Liver (tissue), 9 donors: ENCODE results near the gene BSND. TPM values are rescaled to one million over a fixed set of nuclear protein-coding genes. Genes with fewer than 3 reads are reported as not detected.

ENCODE experiments used
- DNase-seq: peaks from one replicate; pipeline ENCODE4 v3.0.0-alpha.2; 2017; ENCODE audit warnings: low spot score
- H3K27ac ChIP-seq, 2 donors: one replicate each; pipeline ENCODE4 v1.7.0; 2013; ENCODE audit warnings: inconsistent platforms in 2 of 2, low read length in 2 of 2, control low read depth in 1 of 2, low read depth in 1 of 2, mild to moderate bottlenecking in 1 of 2
- H3K27me3 ChIP-seq, 4 donors: one replicate each; pipeline versions ENCODE4 v1.6.1 to v1.7.0; 2013; ENCODE audit warnings: low read length in 3 of 4, inconsistent platforms in 1 of 4, mild to moderate bottlenecking in 1 of 4, moderate library complexity in 1 of 4; ENCODE audit not compliant: control insufficient read depth in 4 of 4, insufficient read depth in 4 of 4
- H3K36me3 ChIP-seq, 4 donors: one replicate each; pipeline versions ENCODE4 v1.6.1 to v1.7.0; 2013; ENCODE audit warnings: low read length in 3 of 4, mild to moderate bottlenecking in 3 of 4, low read depth in 1 of 4, moderate library complexity in 1 of 4; ENCODE audit not compliant: control insufficient read depth in 4 of 4, insufficient read depth in 3 of 4
- H3K4me1 ChIP-seq, 4 donors: one replicate each; pipeline versions ENCODE4 v1.6.1 to v1.7.0; 2013; ENCODE audit warnings: low read length in 3 of 4, mild to moderate bottlenecking in 3 of 4, moderate library complexity in 1 of 4; ENCODE audit not compliant: control insufficient read depth in 4 of 4, insufficient read depth in 4 of 4
- H3K4me3 ChIP-seq, 3 donors: one replicate each; pipeline versions ENCODE4 v1.6.1 to v1.7.0; 2013; ENCODE audit warnings: low read length in 3 of 3, control low read depth in 1 of 3, low read depth in 1 of 3, mild to moderate bottlenecking in 1 of 3
- H3K9ac ChIP-seq, 2 donors: one replicate each; pipeline ENCODE4 v1.7.0; 2013; ENCODE audit warnings: low read length in 2 of 2, mild to moderate bottlenecking in 2 of 2, moderate library complexity in 2 of 2, control low read depth in 1 of 2, low read depth in 1 of 2
- H3K9me3 ChIP-seq, 4 donors: one replicate each; pipeline versions ENCODE4 v1.6.1 to v1.7.0; 2013; ENCODE audit warnings: low read length in 3 of 4; ENCODE audit not compliant: control insufficient read depth in 4 of 4
- FOXA1 ChIP-seq: IDR thresholded peaks from 2 replicates; pipeline ENCODE4 v1.6.1; 2016; ENCODE audit warnings: antibody characterized with exemption
- FOXA2 ChIP-seq: IDR thresholded peaks from 2 replicates; pipeline ENCODE4 v1.6.1; 2016; ENCODE audit warnings: antibody characterized with exemption
- GABPA ChIP-seq, 2 donors: IDR thresholded peaks in 1 of 2; conservative IDR thresholded peaks in 1 of 2; 2 replicates each; pipeline ENCODE4 v1.6.1; 2016; ENCODE audit warnings: antibody characterized with exemption in 2 of 2, mild to moderate bottlenecking in 1 of 2, moderate library complexity in 1 of 2
- HNF4A ChIP-seq, 2 donors: conservative IDR thresholded peaks; 2 replicates each; pipeline ENCODE4 v1.6.1; 2016; ENCODE audit warnings: antibody characterized with exemption in 2 of 2, mild to moderate bottlenecking in 2 of 2
- HNF4G ChIP-seq: IDR thresholded peaks from 2 replicates; pipeline ENCODE4 v1.6.1; 2016; ENCODE audit warnings: antibody characterized with exemption
- JUND ChIP-seq, 2 donors: IDR thresholded peaks; 2 replicates each; pipeline ENCODE4 v1.6.1; 2016; ENCODE audit warnings: antibody characterized with exemption in 2 of 2
- NR2F2 ChIP-seq: IDR thresholded peaks from 2 replicates; pipeline ENCODE4 v1.6.1; 2016; ENCODE audit warnings: antibody characterized with exemption
- RAD21 ChIP-seq, 2 donors: IDR thresholded peaks; 2 replicates each; pipeline ENCODE4 v1.6.1; 2016; ENCODE audit warnings: antibody characterized with exemption in 2 of 2, mild to moderate bottlenecking in 2 of 2
- RXRA ChIP-seq, 2 donors: IDR thresholded peaks; 2 replicates each; pipeline ENCODE4 v1.6.1; 2017 to 2018; ENCODE audit warnings: antibody characterized with exemption in 2 of 2, mild to moderate bottlenecking in 1 of 2
- SP1 ChIP-seq: IDR thresholded peaks from 2 replicates; pipeline ENCODE4 v1.6.1; 2018; ENCODE audit warnings: antibody characterized with exemption, mild to moderate bottlenecking
- TAF1 ChIP-seq: conservative IDR thresholded peaks from 2 replicates; pipeline ENCODE4 v1.6.1; 2016; ENCODE audit warnings: antibody characterized with exemption, mild to moderate bottlenecking
- YY1 ChIP-seq: IDR thresholded peaks from 2 replicates; pipeline ENCODE4 v1.6.1; 2016; ENCODE audit warnings: antibody characterized with exemption, mild to moderate bottlenecking
- WGBS: extraction: QIAGEN DNeasy Blood & Tissue Kit; methylation state at CpG from one replicate; pipeline ENCODE4 v1.1.7; 2013; 5-methylcytosine and 5-hydroxymethylcytosine counted together
- polyA plus RNA-seq, 2 donors: library from polyadenylated mRNA; stranded (reverse) in 1 of 2; unstranded in 1 of 2; fragments of 200-250 nt in 1 of 2; fragments of >200 nt in 1 of 2; fragmentation: Nextera tagmentation in 1 of 2; extraction: Ambion mirVana in 1 of 2; gene quantifications; one replicate each; pipeline versions ENCODE4 v1.2.1 to v1.2.3, GENCODE V29; 2013 to 2015
- total RNA-seq, 2 donors: library from RNA; depleted of rRNA; stranded (reverse); fragments of >200 nt; gene quantifications; one replicate each; pipeline ENCODE4 v1.2.3, GENCODE V29; 2014
- TF ChIP-seq, protein P1 (sequence below): fragments of 150-350 bp; IDR thresholded peaks from 2 replicates; pipeline ENCODE4 v1.5.1; 2017; ENCODE audit warnings: improper control_type of control experiment, low read depth, low read length; ENCODE audit not compliant: missing input control
- TF ChIP-seq, protein P2 (sequence below): IDR thresholded peaks from 2 replicates; pipeline ENCODE4 v1.6.1; 2016; ENCODE audit warnings: antibody characterized with exemption
- TF ChIP-seq, protein P3 (sequence below): IDR thresholded peaks from 2 replicates; pipeline ENCODE4 v1.6.1; 2016; ENCODE audit warnings: antibody characterized with exemption, mild to moderate bottlenecking
- TF ChIP-seq, protein P4 (sequence below): IDR thresholded peaks from 2 replicates; pipeline ENCODE4 v1.6.1; 2016; ENCODE audit warnings: antibody characterized with exemption
- TF ChIP-seq, protein P5 (sequence below): IDR thresholded peaks from 2 replicates; pipeline ENCODE4 v1.6.1; 2016; ENCODE audit warnings: antibody characterized with exemption
- donor health status: healthy.
- donor health status: healthy.
- donor health status: healthy.
- donor health status: healthy.
- donor health status: healthy.

The BSND gene
- total and polyA plus RNA-seq, 4 donors = 0.14 TPM; not detected in 3

DNA sequence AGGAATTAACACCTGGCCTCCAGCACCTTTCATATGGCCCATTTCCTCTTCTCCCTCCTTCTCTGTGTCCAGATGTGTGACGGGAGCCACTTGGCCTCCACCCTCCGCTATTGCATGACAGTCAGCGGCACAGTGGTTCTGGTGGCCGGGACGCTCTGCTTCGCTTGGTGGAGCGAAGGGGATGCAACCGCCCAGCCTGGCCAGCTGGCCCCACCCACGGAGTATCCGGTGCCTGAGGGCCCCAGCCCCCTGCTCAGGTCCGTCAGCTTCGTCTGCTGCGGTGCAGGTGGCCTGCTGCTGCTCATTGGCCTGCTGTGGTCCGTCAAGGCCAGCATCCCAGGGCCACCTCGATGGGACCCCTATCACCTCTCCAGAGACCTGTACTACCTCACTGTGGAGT lies 12.7 kb upstream of the BSND start:
- WGBS = 91% methylated on average over 15 of the region's 15 CpGs
- Histone ChIP-seq H3K27me3 (no peaks in the 10 kb centered on the region), H3K9ac (no peak overlapping the region), H3K4me1 (no peaks in the 10 kb centered on the region), H3K9me3 (no peaks in the 10 kb centered on the region), H3K27ac (no peak overlapping the region), H3K36me3 (no peaks in the 10 kb centered on the region), H3K4me3 (no peak overlapping the region)
- no peak for DNase-seq
- TF ChIP-seq RAD21 (IDR thresholded peaks at IDR 0.05) (no peak), SP1 (no peak), FOXA1 (no peak), JUND (IDR thresholded peaks at IDR 0.05) (no peak), NR2F2 (no peak), HNF4G (no peak), RXRA (IDR thresholded peaks at IDR 0.05) (no peak), TAF1 (no peak), YY1 (no peak), FOXA2 (no peak), HNF4A (conservative IDR thresholded peaks at IDR 0.05) (no peak), GABPA (IDR thresholded peaks at IDR 0.05 in 1 of 2, conservative IDR thresholded peaks at IDR 0.05 in 1 of 2) (no peak)
- TF ChIP-seq, protein P1, sequence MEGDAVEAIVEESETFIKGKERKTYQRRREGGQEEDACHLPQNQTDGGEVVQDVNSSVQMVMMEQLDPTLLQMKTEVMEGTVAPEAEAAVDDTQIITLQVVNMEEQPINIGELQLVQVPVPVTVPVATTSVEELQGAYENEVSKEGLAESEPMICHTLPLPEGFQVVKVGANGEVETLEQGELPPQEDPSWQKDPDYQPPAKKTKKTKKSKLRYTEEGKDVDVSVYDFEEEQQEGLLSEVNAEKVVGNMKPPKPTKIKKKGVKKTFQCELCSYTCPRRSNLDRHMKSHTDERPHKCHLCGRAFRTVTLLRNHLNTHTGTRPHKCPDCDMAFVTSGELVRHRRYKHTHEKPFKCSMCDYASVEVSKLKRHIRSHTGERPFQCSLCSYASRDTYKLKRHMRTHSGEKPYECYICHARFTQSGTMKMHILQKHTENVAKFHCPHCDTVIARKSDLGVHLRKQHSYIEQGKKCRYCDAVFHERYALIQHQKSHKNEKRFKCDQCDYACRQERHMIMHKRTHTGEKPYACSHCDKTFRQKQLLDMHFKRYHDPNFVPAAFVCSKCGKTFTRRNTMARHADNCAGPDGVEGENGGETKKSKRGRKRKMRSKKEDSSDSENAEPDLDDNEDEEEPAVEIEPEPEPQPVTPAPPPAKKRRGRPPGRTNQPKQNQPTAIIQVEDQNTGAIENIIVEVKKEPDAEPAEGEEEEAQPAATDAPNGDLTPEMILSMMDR = no peak
- TF ChIP-seq, protein P2, sequence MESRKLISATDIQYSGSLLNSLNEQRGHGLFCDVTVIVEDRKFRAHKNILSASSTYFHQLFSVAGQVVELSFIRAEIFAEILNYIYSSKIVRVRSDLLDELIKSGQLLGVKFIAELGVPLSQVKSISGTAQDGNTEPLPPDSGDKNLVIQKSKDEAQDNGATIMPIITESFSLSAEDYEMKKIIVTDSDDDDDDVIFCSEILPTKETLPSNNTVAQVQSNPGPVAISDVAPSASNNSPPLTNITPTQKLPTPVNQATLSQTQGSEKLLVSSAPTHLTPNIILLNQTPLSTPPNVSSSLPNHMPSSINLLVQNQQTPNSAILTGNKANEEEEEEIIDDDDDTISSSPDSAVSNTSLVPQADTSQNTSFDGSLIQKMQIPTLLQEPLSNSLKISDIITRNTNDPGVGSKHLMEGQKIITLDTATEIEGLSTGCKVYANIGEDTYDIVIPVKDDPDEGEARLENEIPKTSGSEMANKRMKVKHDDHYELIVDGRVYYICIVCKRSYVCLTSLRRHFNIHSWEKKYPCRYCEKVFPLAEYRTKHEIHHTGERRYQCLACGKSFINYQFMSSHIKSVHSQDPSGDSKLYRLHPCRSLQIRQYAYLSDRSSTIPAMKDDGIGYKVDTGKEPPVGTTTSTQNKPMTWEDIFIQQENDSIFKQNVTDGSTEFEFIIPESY = no peak
- TF ChIP-seq, protein P3, sequence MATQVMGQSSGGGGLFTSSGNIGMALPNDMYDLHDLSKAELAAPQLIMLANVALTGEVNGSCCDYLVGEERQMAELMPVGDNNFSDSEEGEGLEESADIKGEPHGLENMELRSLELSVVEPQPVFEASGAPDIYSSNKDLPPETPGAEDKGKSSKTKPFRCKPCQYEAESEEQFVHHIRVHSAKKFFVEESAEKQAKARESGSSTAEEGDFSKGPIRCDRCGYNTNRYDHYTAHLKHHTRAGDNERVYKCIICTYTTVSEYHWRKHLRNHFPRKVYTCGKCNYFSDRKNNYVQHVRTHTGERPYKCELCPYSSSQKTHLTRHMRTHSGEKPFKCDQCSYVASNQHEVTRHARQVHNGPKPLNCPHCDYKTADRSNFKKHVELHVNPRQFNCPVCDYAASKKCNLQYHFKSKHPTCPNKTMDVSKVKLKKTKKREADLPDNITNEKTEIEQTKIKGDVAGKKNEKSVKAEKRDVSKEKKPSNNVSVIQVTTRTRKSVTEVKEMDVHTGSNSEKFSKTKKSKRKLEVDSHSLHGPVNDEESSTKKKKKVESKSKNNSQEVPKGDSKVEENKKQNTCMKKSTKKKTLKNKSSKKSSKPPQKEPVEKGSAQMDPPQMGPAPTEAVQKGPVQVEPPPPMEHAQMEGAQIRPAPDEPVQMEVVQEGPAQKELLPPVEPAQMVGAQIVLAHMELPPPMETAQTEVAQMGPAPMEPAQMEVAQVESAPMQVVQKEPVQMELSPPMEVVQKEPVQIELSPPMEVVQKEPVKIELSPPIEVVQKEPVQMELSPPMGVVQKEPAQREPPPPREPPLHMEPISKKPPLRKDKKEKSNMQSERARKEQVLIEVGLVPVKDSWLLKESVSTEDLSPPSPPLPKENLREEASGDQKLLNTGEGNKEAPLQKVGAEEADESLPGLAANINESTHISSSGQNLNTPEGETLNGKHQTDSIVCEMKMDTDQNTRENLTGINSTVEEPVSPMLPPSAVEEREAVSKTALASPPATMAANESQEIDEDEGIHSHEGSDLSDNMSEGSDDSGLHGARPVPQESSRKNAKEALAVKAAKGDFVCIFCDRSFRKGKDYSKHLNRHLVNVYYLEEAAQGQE = no peak
- TF ChIP-seq, protein P4, sequence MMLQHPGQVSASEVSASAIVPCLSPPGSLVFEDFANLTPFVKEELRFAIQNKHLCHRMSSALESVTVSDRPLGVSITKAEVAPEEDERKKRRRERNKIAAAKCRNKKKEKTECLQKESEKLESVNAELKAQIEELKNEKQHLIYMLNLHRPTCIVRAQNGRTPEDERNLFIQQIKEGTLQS = no peak
- TF ChIP-seq, protein P5, sequence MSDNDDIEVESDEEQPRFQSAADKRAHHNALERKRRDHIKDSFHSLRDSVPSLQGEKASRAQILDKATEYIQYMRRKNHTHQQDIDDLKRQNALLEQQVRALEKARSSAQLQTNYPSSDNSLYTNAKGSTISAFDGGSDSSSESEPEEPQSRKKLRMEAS = no peak

DNA sequence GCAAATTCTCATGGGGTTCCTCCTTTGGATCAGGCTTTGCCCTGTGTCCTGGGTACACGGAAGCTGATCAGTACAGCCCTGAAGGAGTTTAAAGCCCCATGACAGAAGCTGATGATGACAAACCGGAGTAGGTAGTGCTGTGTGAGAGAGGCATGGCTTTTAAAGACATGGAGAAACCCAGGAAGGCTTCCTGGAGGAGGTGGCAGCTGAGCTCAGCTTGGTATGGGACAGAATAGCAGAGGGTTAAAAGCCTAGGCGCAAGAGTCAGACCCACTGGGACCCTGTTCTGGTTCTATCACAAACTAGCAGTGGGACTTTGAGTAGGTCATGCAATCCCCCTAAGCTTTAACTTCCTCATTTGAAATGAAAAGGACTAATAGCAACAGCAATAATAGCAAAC lies 12.2 kb upstream of the BSND start:
- no peak overlapping the region for H3K9ac ChIP-seq
- TF ChIP-seq HNF4A (conservative IDR thresholded peaks at IDR 0.05) = no peak
- TF ChIP-seq, protein P4 = no peak
- TF ChIP-seq RAD21 (IDR thresholded peaks at IDR 0.05) = no peak
- TF ChIP-seq, protein P3 = no peak
- TF ChIP-seq FOXA1 = no peak
- TF ChIP-seq JUND (IDR thresholded peaks at IDR 0.05) = no peak
- no peaks in the 10 kb centered on the region for H3K36me3 ChIP-seq
- H3K4me3 ChIP-seq = no peak overlapping the region
- no peaks in the 10 kb centered on the region for H3K4me1 ChIP-seq
- H3K9me3 ChIP-seq = no peaks in the 10 kb centered on the region
- 94% methylated on average over 3 of the region's 3 CpGs for WGBS
- no peak overlapping the region for H3K27ac ChIP-seq
- H3K27me3 ChIP-seq = no peaks in the 10 kb centered on the region
- DNase-seq = no peak
